Bronchial epithelial cell (primary cell): ENCODE data around the gene NIM1K. TPM values are rescaled to one million over a fixed set of nuclear protein-coding genes. Genes with fewer than 3 reads are reported as not detected.
"Not testable (repeated sequence)": the region's sequence is repeated elsewhere in the genome, so short reads cannot be mapped to it uniquely, and the experiment has no call there.

ENCODE experiments used
- DNase-seq: peaks from one replicate; pipeline ENCODE4 v3.0.0-alpha.2; 2010; ENCODE audit warnings: low read depth
- FAIRE-seq: peaks from 2 replicates; lab custom pipeline; 2011; peaks lifted over from hg19 to GRCh38; lab: Jason Lieb, UNC
- H3K27me3 ChIP-seq: 2 replicates; pipeline ENCODE4 v1.5.1; 2011; ENCODE audit warnings: low read length; ENCODE audit not compliant: control insufficient read depth, insufficient read depth
- H3K36me3 ChIP-seq: 2 replicates; pipeline ENCODE4 v1.5.1; 2011; ENCODE audit warnings: low read length; ENCODE audit not compliant: control insufficient read depth, insufficient read depth
- H3K4me3 ChIP-seq: 2 replicates; pipeline ENCODE4 v1.5.1; 2011; ENCODE audit warnings: mild to moderate bottlenecking, low read depth, low read length, control low read depth
- total RNA-seq: library from RNA; depleted of rRNA; stranded (reverse); fragments of >200 nt; gene quantifications from 2 replicates; pipeline ENCODE4 v1.2.1, GENCODE V29; 2014
- TF ChIP-seq, protein P1 (sequence below): IDR thresholded peaks from 2 replicates; pipeline ENCODE4 v1.5.1; 2011; ENCODE audit warnings: mild to moderate bottlenecking, moderate library complexity, low read length, control low read depth, inconsistent platforms; ENCODE audit not compliant: insufficient read depth, severe bottlenecking

The NIM1K gene
- total RNA-seq, 1 donor from 2014 or later = not detected

GRCh38 chr5:43316421-43316820 lies 124.4 kb downstream of the NIM1K start:
- TF ChIP-seq, protein P1, sequence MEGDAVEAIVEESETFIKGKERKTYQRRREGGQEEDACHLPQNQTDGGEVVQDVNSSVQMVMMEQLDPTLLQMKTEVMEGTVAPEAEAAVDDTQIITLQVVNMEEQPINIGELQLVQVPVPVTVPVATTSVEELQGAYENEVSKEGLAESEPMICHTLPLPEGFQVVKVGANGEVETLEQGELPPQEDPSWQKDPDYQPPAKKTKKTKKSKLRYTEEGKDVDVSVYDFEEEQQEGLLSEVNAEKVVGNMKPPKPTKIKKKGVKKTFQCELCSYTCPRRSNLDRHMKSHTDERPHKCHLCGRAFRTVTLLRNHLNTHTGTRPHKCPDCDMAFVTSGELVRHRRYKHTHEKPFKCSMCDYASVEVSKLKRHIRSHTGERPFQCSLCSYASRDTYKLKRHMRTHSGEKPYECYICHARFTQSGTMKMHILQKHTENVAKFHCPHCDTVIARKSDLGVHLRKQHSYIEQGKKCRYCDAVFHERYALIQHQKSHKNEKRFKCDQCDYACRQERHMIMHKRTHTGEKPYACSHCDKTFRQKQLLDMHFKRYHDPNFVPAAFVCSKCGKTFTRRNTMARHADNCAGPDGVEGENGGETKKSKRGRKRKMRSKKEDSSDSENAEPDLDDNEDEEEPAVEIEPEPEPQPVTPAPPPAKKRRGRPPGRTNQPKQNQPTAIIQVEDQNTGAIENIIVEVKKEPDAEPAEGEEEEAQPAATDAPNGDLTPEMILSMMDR = no peak
- no peak for DNase-seq
- Histone ChIP-seq H3K4me3 (no peak overlapping the region), H3K36me3 (no peaks in the 10 kb centered on the region), H3K27me3 (no peaks in the 10 kb centered on the region)
- FAIRE-seq = no peak

GRCh38 chr5:43320846-43321245 lies 128.8 kb downstream of the NIM1K start:
- Histone ChIP-seq H3K27me3 (no peaks in the 10 kb centered on the region), H3K36me3 (no peaks in the 10 kb centered on the region), H3K4me3 (no peak overlapping the region)
- DNase-seq = no peak
- TF ChIP-seq, protein P1 = no peak
- FAIRE-seq = no peak

- H3K27me3 ChIP-seq, DNase-seq, FAIRE-seq, H3K36me3 ChIP-seq, H3K4me3 ChIP-seq: not testable (repeated sequence)
Measured at GRCh38 chr5:43323488-43323887, 131.5 kb downstream of the NIM1K start.

DNA sequence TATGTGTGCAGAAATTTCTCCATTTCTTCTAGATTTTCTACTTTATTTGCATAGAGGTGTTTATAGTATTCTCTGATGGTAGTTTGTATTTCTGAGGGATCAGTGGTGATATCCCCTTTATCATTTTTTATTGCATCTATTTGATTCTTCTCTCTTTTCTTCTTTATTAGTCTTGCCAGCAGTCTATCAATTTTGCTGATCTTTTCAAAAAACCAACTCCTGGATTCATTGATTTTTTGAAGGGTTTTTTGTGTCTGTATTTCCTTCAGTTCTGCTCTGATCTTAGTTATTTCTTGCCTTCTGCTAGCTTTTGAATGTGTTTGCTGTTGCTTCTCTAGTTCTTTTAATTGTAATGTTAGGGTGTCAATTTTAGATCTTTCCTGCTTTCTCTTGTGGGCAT lies 133.6 kb downstream of the NIM1K start:
- DNase-seq, H3K27me3 ChIP-seq, H3K4me3 ChIP-seq, FAIRE-seq, H3K36me3 ChIP-seq: not testable (repeated sequence)

Other genes with a start within 250 kb of the NIM1K start
- gene ANXA2R, start 151.9 kb upstream of the NIM1K start, total RNA-seq = 0.26 TPM in 2 replicates
- 33.9 and 40.8 TPM in 2 replicates for gene ZNF131, start 71.3 kb upstream of the NIM1K start, total RNA-seq
- gene HMGCS1, start 121.2 kb downstream of the NIM1K start, total RNA-seq = 48.3 and 55.5 TPM in 2 replicates
- 1.0 and 1.6 TPM in 2 replicates for gene CCL28, start 220.2 kb downstream of the NIM1K start, total RNA-seq